ENCODE measurements around the gene ACTMAP. TPM values are rescaled to one million over a fixed set of nuclear protein-coding genes. Genes with fewer than 3 reads are reported as not detected.

ACTMAP gene
- total and polyA plus RNA-seq, 2 of the 8 experiments (the other 6 are each of a cell fraction or from before 2014, with no cell fraction given), result 24.1 to 26.5 TPM

GRCh38 chr19:40763526-40763925, 13.2 kb upstream of the ACTMAP start:
- H3K14ac ChIP-seq (ENCODE audit: insufficient read length), result no peak overlapping the region
- no peaks in the 10 kb centered on the region for H3K4me1 ChIP-seq (replicated peaks in 1 of 4; ENCODE audit: control insufficient read depth in 3 of 4, insufficient read depth in 4 of 4, low read length in 3 of 4)
- no peak overlapping the region for H2BK20ac ChIP-seq (ENCODE audit: low read length)
- TF ChIP-seq SRF (IDR thresholded peaks at IDR 0.05; ENCODE audit: low read depth, low read length) (no peak), ASH2L (IDR thresholded peaks at IDR 0.05; ENCODE audit: low read length) (no peak)
- H4K20me1 ChIP-seq (replicated peaks in 1 of 2; ENCODE audit: control insufficient read depth in 1 of 2, insufficient read depth in 2 of 2, low read length in 2 of 2), result peaks cover 14 to 24% of the 10 kb centered on the region in 2 experiments
- no peaks in the 10 kb centered on the region; the same call in 1 of the 2 replicates for H3K23me2 ChIP-seq (ENCODE audit: low read depth, low read length)
- no peaks in the 10 kb centered on the region for H3K27me3 ChIP-seq (replicated peaks in 1 of 4; ENCODE audit: control insufficient read depth in 3 of 4, extremely low read depth in 1 of 4, insufficient read depth in 3 of 4, low read length in 3 of 4)
- ChIA-PET POLR2A (ENCODE audit: partially characterized antibody) (interaction anchor here (0.7 to 17.9 kb wide), 8 partner anchors 8 to 40 kb away, joined by 3 to 399 read pairs (median 4); partner anchors contain the start of genes ACTMAP, RAB4B and SNRPA), CTCF (ENCODE audit: partially characterized antibody) (interaction anchor here (0.7 to 1.4 kb wide), 4 partner anchors 10 to 42 kb away, joined by 3 to 6 read pairs (median 4); no protein-coding TSS in a partner anchor)
- WGBS, 2 experiments (ENCODE audit: extremely low coverage in 1 of 2, insufficient coverage in 1 of 2, insufficient read length in 1 of 2, insufficient replicate concordance in 2 of 2, low coverage in 1 of 2, low lambda C conversion rate in 2 of 2, missing lambda C conversion rate in 1 of 2), result 91% methylated on average over 7 of the region's 7 CpGs; no CpG with 5 or more reads in 1 of the 2 experiments
- H3K4me2 ChIP-seq (ENCODE audit: insufficient read depth in 1 of 2, low read depth in 2 of 2, low read length in 2 of 2), result no peak overlapping the region
- H3K4me3 ChIP-seq (ENCODE audit: extremely low read depth in 1 of 4, insufficient read depth in 2 of 4, low read depth in 3 of 4, low read length in 4 of 4), result no peak overlapping the region
- no peak overlapping the region for H4K5ac ChIP-seq (ENCODE audit: insufficient read length, low read depth, low read length)
- H3K79me2 ChIP-seq (ENCODE audit: control insufficient read depth in 1 of 2, insufficient read depth in 2 of 2, low read length in 2 of 2), result peaks cover 0 to 4% of the 10 kb centered on the region in 2 experiments; a peak in 2 of 4 replicates
- FAIRE-seq (no peak), DNase-seq (ENCODE audit: low read depth in 1 of 2, low spot score in 2 of 2) (no peak)
- no peak overlapping the region for H4K8ac ChIP-seq (ENCODE audit: extremely low read depth, insufficient read depth, low read length)
- no peak overlapping the region for H3K56ac ChIP-seq (replicated peaks; ENCODE audit: insufficient read length, low read depth, low read length)
- H3K9me3 ChIP-seq (ENCODE audit: insufficient read depth in 2 of 2, low read depth in 1 of 2, low read length in 1 of 2), result no peaks in the 10 kb centered on the region
- H2BK12ac ChIP-seq (ENCODE audit: low read depth, low read length), result no peak overlapping the region
- no peak overlapping the region for H2BK5ac ChIP-seq (ENCODE audit: low read depth, low read length)
- no peak overlapping the region for H4K91ac ChIP-seq (replicated peaks; ENCODE audit: insufficient read length, low read length)
- H2AK5ac ChIP-seq (ENCODE audit: low read depth, low read length), result no peak overlapping the region
- H3K4ac ChIP-seq (replicated peaks; ENCODE audit: insufficient read length, low read depth, low read length), result no peak overlapping the region
- H2BK120ac ChIP-seq (replicated peaks; ENCODE audit: low read depth, low read length), result no peak overlapping the region
- no peak overlapping the region for H3K23ac ChIP-seq (ENCODE audit: insufficient read length)
- H3K27ac ChIP-seq (ENCODE audit: low read depth, low read length), result no peak overlapping the region
- no peak overlapping the region for H2AFZ ChIP-seq (ENCODE audit: low read length)
- H3K36me3 ChIP-seq (ENCODE audit: control insufficient read depth in 2 of 4, insufficient read depth in 4 of 4, low read length in 3 of 4), result peaks cover 53 to 82% (median 66%) of the 10 kb centered on the region in 4 experiments
- H3K79me1 ChIP-seq (ENCODE audit: low read depth, low read length), result peaks cover 2% of the 10 kb centered on the region; the same call in 1 of the 2 replicates
- H3K9ac ChIP-seq (replicated peaks in 1 of 4; ENCODE audit: extremely low read depth in 1 of 4, low read depth in 3 of 4, low read length in 3 of 4), result no peak overlapping the region
- H2BK15ac ChIP-seq (ENCODE audit: low read length), result no peak overlapping the region
- no peak overlapping the region for H3K18ac ChIP-seq (ENCODE audit: extremely low read depth, low read length)

All from H1 (cell line).